Activated naive CD8-positive, alpha-beta T cell treated with anti-CD3 and anti-CD28 coated beads, Interleukin-2, amount 50 U/mL, for 24 hours (primary cell): ENCODE measurements around the gene SLC5A11.
"Not testable (repeated sequence)": the region's sequence is repeated elsewhere in the genome, so short reads cannot be mapped to it uniquely, and the experiment has no call there.

Experiments
- ATAC-seq: fragments of 150-1000 bp; cut with Tn5 transposase; one replicate; pipeline ENCODE4 v1.10.0; 2021
- DNase-seq: peaks from one replicate; pipeline ENCODE4 v3.0.0; 2021
- H3K27ac Mint-ChIP-seq: one replicate; pipeline ENCODE4 v1.8.0; 2021; ENCODE audit warnings: mild to moderate bottlenecking, mixed read lengths
- H3K27me3 Mint-ChIP-seq: one replicate; pipeline ENCODE4 v1.8.0; 2021; ENCODE audit warnings: mixed read lengths
- H3K36me3 Mint-ChIP-seq: one replicate; pipeline ENCODE4 v1.8.0; 2021; ENCODE audit warnings: low read depth, mixed read lengths
- H3K4me1 Mint-ChIP-seq: one replicate; pipeline ENCODE4 v1.8.0; 2021; ENCODE audit warnings: mixed read lengths
- H3K4me3 Mint-ChIP-seq: one replicate; pipeline ENCODE4 v1.8.0; 2021; ENCODE audit warnings: mild to moderate bottlenecking, moderate library complexity, mixed read lengths
- H3K9me3 Mint-ChIP-seq: one replicate; pipeline ENCODE4 v1.8.0; 2021; ENCODE audit warnings: mixed read lengths

SLC5A11 gene

GRCh38 chr16:24845726-24846547 lies at the start of gene SLC5A11:
Gene SLC5A11, plus strand, starts transcription at chr16:24845963. Its CDS starts 12,681 bp downstream, at chr16:24858644.
- no peaks in the 10 kb centered on the region for H3K27me3 Mint-ChIP-seq
- H3K9me3 Mint-ChIP-seq = no peaks in the 10 kb centered on the region
- DNase-seq (no peak), ATAC-seq (no peak)
- no peak within 1 kb of the TSS for H3K4me3 Mint-ChIP-seq
- peaks cover 6% of the 10 kb centered on the region for H3K4me1 Mint-ChIP-seq
- peaks cover 2% of the 10 kb centered on the region for H3K36me3 Mint-ChIP-seq
- no peak within 1 kb of the TSS for H3K27ac Mint-ChIP-seq

- ATAC-seq (no peak), DNase-seq (no peak)
- Mint-ChIP-seq H3K36me3 (peaks cover 49% of the 10 kb centered on the region), H3K27ac (no peak overlapping the region), H3K27me3 (no peaks in the 10 kb centered on the region), H3K4me3 (no peak overlapping the region), H3K4me1 (no peaks in the 10 kb centered on the region), H3K9me3 (no peaks in the 10 kb centered on the region)
These were observed 45.2 kb upstream of the SLC5A11 start for GRCh38 chr16:24800586-24800985.

- DNase-seq = no peak
- Mint-ChIP-seq H3K9me3 (no peaks in the 10 kb centered on the region), H3K27me3 (no peaks in the 10 kb centered on the region), H3K4me3 (no peak overlapping the region), H3K27ac (peak overlapping the region; percentile 1), H3K4me1 (no peaks in the 10 kb centered on the region), H3K36me3 (peaks cover 59% of the 10 kb centered on the region)
- no peak for ATAC-seq
These were observed 43.9 kb upstream of the SLC5A11 start for GRCh38 chr16:24801761-24802302.

GRCh38 chr16:24805484-24805883 lies 40.3 kb upstream of the SLC5A11 start:
- no peaks in the 10 kb centered on the region for H3K27me3 Mint-ChIP-seq
- H3K4me1 Mint-ChIP-seq = no peaks in the 10 kb centered on the region
- ATAC-seq = no peak
- no peaks in the 10 kb centered on the region for H3K9me3 Mint-ChIP-seq
- no peak overlapping the region for H3K4me3 Mint-ChIP-seq
- H3K27ac Mint-ChIP-seq = no peak overlapping the region
- no peak for DNase-seq
- H3K36me3 Mint-ChIP-seq = peaks cover 44% of the 10 kb centered on the region

GRCh38 chr16:24807301-24807700 lies 38.5 kb upstream of the SLC5A11 start:
- Mint-ChIP-seq H3K9me3 (no peaks in the 10 kb centered on the region), H3K36me3 (peaks cover 50% of the 10 kb centered on the region), H3K27ac (no peak overlapping the region), H3K27me3 (no peaks in the 10 kb centered on the region), H3K4me3 (no peak overlapping the region), H3K4me1 (no peaks in the 10 kb centered on the region)
- no peak for DNase-seq
- no peak for ATAC-seq

GRCh38 chr16:24810951-24811843 lies 34.6 kb upstream of the SLC5A11 start:
- no peaks in the 10 kb centered on the region for H3K9me3 Mint-ChIP-seq
- ATAC-seq (no peak), DNase-seq (no peak)
- H3K4me3 Mint-ChIP-seq = no peak overlapping the region
- no peaks in the 10 kb centered on the region for H3K4me1 Mint-ChIP-seq
- H3K27me3 Mint-ChIP-seq = no peaks in the 10 kb centered on the region
- peak overlapping the region; percentile 5 for H3K27ac Mint-ChIP-seq
- peaks cover 54% of the 10 kb centered on the region for H3K36me3 Mint-ChIP-seq

GRCh38 chr16:24812813-24813212 lies 33.0 kb upstream of the SLC5A11 start:
- H3K9me3 Mint-ChIP-seq, H3K27me3 Mint-ChIP-seq: not testable (repeated sequence)

GRCh38 chr16:24815021-24815420 lies 30.7 kb upstream of the SLC5A11 start:
- Mint-ChIP-seq H3K27me3 (no peaks in the 10 kb centered on the region), H3K27ac (no peak overlapping the region), H3K4me1 (no peaks in the 10 kb centered on the region), H3K4me3 (no peak overlapping the region), H3K9me3 (no peaks in the 10 kb centered on the region), H3K36me3 (peaks cover 56% of the 10 kb centered on the region)
- DNase-seq (no peak), ATAC-seq (no peak)

More at GRCh38 chr16:24812813-24813212, 33.0 kb upstream of the SLC5A11 start:
- not testable (repeated sequence) for H3K4me1 Mint-ChIP-seq, H3K27ac Mint-ChIP-seq, DNase-seq, H3K4me3 Mint-ChIP-seq, ATAC-seq
- H3K36me3 Mint-ChIP-seq = peaks cover 46% of the 10 kb centered on the region

GRCh38 chr16:24816688-24817087 lies 29.1 kb upstream of the SLC5A11 start:
- H3K4me1 Mint-ChIP-seq = no peaks in the 10 kb centered on the region
- H3K4me3 Mint-ChIP-seq = no peak overlapping the region
- H3K27me3 Mint-ChIP-seq = no peaks in the 10 kb centered on the region
- H3K27ac Mint-ChIP-seq = no peak overlapping the region
- DNase-seq (no peak), ATAC-seq (no peak)
- H3K36me3 Mint-ChIP-seq = peaks cover 48% of the 10 kb centered on the region
- no peaks in the 10 kb centered on the region for H3K9me3 Mint-ChIP-seq

GRCh38 chr16:24819462-24820040 lies 26.2 kb upstream of the SLC5A11 start:
- Mint-ChIP-seq H3K4me3 (no peak overlapping the region), H3K4me1 (no peaks in the 10 kb centered on the region), H3K36me3 (peaks cover 43% of the 10 kb centered on the region), H3K9me3 (no peaks in the 10 kb centered on the region), H3K27ac (peak overlapping the region; percentile 23), H3K27me3 (no peaks in the 10 kb centered on the region)
- no peak for ATAC-seq
- DNase-seq = no peak

GRCh38 chr16:24820522-24820921 lies 25.2 kb upstream of the SLC5A11 start:
- peaks cover 40% of the 10 kb centered on the region for H3K36me3 Mint-ChIP-seq
- DNase-seq = no peak
- H3K9me3 Mint-ChIP-seq = no peaks in the 10 kb centered on the region
- H3K4me3 Mint-ChIP-seq = no peak overlapping the region
- no peak for ATAC-seq
- H3K27me3 Mint-ChIP-seq = no peaks in the 10 kb centered on the region
- H3K4me1 Mint-ChIP-seq = no peaks in the 10 kb centered on the region
- peak overlapping the region; percentile 19 for H3K27ac Mint-ChIP-seq

- no peaks in the 10 kb centered on the region for H3K9me3 Mint-ChIP-seq
- H3K4me1 Mint-ChIP-seq = no peaks in the 10 kb centered on the region
- H3K4me3 Mint-ChIP-seq = no peak overlapping the region
- ATAC-seq (no peak), DNase-seq (no peak)
- peaks cover 42% of the 10 kb centered on the region for H3K36me3 Mint-ChIP-seq
- H3K27ac Mint-ChIP-seq = no peak overlapping the region
- no peaks in the 10 kb centered on the region for H3K27me3 Mint-ChIP-seq
These were observed 24.6 kb upstream of the SLC5A11 start for GRCh38 chr16:24821129-24821528.

GRCh38 chr16:24822542-24822941 lies 23.2 kb upstream of the SLC5A11 start:
- Mint-ChIP-seq H3K9me3 (no peaks in the 10 kb centered on the region), H3K27ac (no peak overlapping the region), H3K4me3 (no peak overlapping the region), H3K4me1 (no peaks in the 10 kb centered on the region), H3K27me3 (no peaks in the 10 kb centered on the region), H3K36me3 (peaks cover 49% of the 10 kb centered on the region)
- ATAC-seq = no peak
- no peak for DNase-seq

- Mint-ChIP-seq H3K27me3 (no peaks in the 10 kb centered on the region), H3K9me3 (no peaks in the 10 kb centered on the region), H3K27ac (no peak overlapping the region), H3K4me3 (no peak overlapping the region), H3K36me3 (peaks cover 49% of the 10 kb centered on the region), H3K4me1 (no peaks in the 10 kb centered on the region)
- ATAC-seq (no peak), DNase-seq (no peak)
These were observed 22.8 kb upstream of the SLC5A11 start for GRCh38 chr16:24822974-24823373.
